ENCODE results near the gene ZP2. TPM values are rescaled to one million over a fixed set of nuclear protein-coding genes. Genes with fewer than 3 reads are reported as not detected.

ZP2 gene
- total RNA-seq, 4 donors from 2014 or later: not detected

DNA sequence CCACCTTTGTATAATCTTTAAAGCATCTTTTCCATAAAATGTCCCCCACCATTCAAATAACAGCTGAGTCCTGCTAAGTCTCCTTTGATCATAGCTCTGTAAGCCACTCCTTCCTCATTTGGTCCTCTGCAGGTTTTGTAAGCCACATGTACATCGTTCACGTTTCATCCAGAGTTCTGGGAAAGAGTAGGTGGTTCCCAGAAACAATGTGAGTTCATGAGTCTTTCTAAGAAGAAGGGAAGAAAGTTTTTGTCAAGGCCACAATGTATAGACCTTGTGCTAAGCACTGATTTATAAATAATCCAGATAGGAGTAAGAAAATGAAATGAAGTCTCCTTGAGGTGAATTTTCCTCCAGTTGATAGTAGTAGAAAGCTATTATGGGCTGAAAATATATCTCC lies 13.4 kb upstream of the ZP2 start:
- 57% methylated on average over 2 of the region's 2 CpGs; no CpG with 5 or more reads in 1 of the 2 donors for WGBS, 2 donors (ENCODE audit: low coverage in 1 of 2)
- Histone ChIP-seq H3K9me3 (no peaks in the 10 kb centered on the region), H3K27ac (no peak overlapping the region), H3K4me1 (no peaks in the 10 kb centered on the region), H3K36me3 (no peaks in the 10 kb centered on the region), H3K27me3 (peaks cover 19% of the 10 kb centered on the region), H3K4me3 (no peak overlapping the region)
- no peak for ATAC-seq
- no peak for TF ChIP-seq POLR2A (IDR thresholded peaks at IDR 0.05)
- TF ChIP-seq CTCF (IDR thresholded peaks at IDR 0.05): no peak
- no peak for TF ChIP-seq POLR2AphosphoS5 (IDR thresholded peaks at IDR 0.05)
- TF ChIP-seq EP300 (IDR thresholded peaks at IDR 0.05): no peak

DNA sequence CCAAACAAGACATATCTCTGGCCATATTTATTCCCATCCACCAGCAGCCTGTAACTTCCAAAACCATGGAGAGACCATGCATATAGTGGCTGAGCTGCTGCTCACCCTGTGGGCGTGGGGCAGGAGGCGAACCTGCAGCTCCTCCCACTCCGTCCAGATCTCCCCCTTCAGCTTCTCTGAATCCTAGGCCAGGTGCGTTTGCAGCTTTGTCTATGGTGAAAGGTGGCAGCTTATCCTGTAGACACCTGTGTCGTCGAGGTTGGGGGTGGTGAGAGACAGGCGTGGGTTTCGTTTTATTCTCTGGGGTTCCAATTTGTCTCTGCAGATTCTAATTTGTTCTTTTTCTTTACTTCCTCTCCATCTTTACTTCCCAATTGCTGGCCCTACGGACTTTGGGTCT lies 12.4 kb upstream of the ZP2 start:
- Histone ChIP-seq H3K9me3 (no peaks in the 10 kb centered on the region), H3K27ac (no peak overlapping the region), H3K4me1 (no peaks in the 10 kb centered on the region), H3K4me3 (no peak overlapping the region), H3K27me3 (peaks cover 26% of the 10 kb centered on the region), H3K36me3 (no peaks in the 10 kb centered on the region)
- ATAC-seq: no peak
- WGBS, 2 donors (ENCODE audit: low coverage in 1 of 2): 79 to 93% methylated on average over 2 to 5 of the region's 9 CpGs
- no peak for TF ChIP-seq EP300 (IDR thresholded peaks at IDR 0.05)
- no peak for TF ChIP-seq CTCF (IDR thresholded peaks at IDR 0.05)
- TF ChIP-seq POLR2AphosphoS5 (IDR thresholded peaks at IDR 0.05): no peak
- no peak for TF ChIP-seq POLR2A (IDR thresholded peaks at IDR 0.05)

- Histone ChIP-seq H3K4me3 (no peak overlapping the region), H3K36me3 (no peaks in the 10 kb centered on the region), H3K4me1 (no peaks in the 10 kb centered on the region), H3K9me3 (no peaks in the 10 kb centered on the region), H3K27me3 (peaks cover 35% of the 10 kb centered on the region), H3K27ac (no peak overlapping the region)
- TF ChIP-seq POLR2AphosphoS5 (IDR thresholded peaks at IDR 0.05): no peak
- TF ChIP-seq CTCF (IDR thresholded peaks at IDR 0.05): no peak
- TF ChIP-seq POLR2A (IDR thresholded peaks at IDR 0.05): no peak
- no peak for TF ChIP-seq EP300 (IDR thresholded peaks at IDR 0.05)
- ATAC-seq: no peak
- 71 to 80% methylated on average over 2 to 4 of the region's 4 CpGs for WGBS, 2 donors (ENCODE audit: low coverage in 1 of 2)
Observed at GRCh38 chr16:21222495-21223337, 11.3 kb upstream of the ZP2 start.

- TF ChIP-seq POLR2A (IDR thresholded peaks at IDR 0.05): no peak
- no peak for TF ChIP-seq CTCF (IDR thresholded peaks at IDR 0.05)
- no peak for TF ChIP-seq POLR2AphosphoS5 (IDR thresholded peaks at IDR 0.05)
- TF ChIP-seq EP300 (IDR thresholded peaks at IDR 0.05): no peak
- H3K4me1 ChIP-seq: no peaks in the 10 kb centered on the region
- no peak overlapping the region for H3K4me3 ChIP-seq
- peaks cover 51% of the 10 kb centered on the region for H3K27me3 ChIP-seq
- no peaks in the 10 kb centered on the region for H3K9me3 ChIP-seq
- H3K27ac ChIP-seq: no peak overlapping the region
- 80% methylated on average over 2 of the region's 2 CpGs; no CpG with 5 or more reads in 1 of the 2 donors for WGBS, 2 donors (ENCODE audit: low coverage in 1 of 2)
- H3K36me3 ChIP-seq: no peaks in the 10 kb centered on the region
- no peak for ATAC-seq
Observed at GRCh38 chr16:21219551-21219950, 8.2 kb upstream of the ZP2 start.

DNA sequence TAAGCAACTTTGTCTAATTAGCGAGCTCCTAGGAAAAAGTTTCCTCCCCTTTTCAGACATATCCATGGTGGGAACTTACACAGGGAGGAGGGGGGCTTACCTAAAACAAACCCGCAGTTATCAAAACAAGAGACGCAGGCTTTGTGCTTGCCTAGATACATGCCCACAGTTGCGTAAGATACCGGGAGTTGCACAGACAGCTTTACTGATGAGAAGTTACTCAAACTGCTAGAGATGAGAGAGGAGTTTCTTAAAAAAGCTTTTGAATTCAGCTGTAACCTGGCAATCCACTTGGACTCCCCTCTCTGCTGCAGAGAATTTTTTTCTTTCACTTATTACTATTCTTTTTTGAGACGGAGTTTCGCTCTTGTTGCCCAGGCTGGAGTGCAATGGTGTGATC lies 6.8 kb upstream of the ZP2 start:
- Histone ChIP-seq H3K36me3 (no peaks in the 10 kb centered on the region), H3K27ac (no peak overlapping the region), H3K4me3 (no peak overlapping the region), H3K9me3 (no peaks in the 10 kb centered on the region), H3K4me1 (no peaks in the 10 kb centered on the region), H3K27me3 (peaks cover 59% of the 10 kb centered on the region)
- WGBS, 2 donors (ENCODE audit: low coverage in 1 of 2): 59 to 76% methylated on average over 5 to 7 of the region's 7 CpGs
- TF ChIP-seq POLR2AphosphoS5 (IDR thresholded peaks at IDR 0.05) (no peak), CTCF (IDR thresholded peaks at IDR 0.05) (no peak), POLR2A (IDR thresholded peaks at IDR 0.05) (no peak), EP300 (IDR thresholded peaks at IDR 0.05) (no peak)
- no peak for ATAC-seq

Measured in gastroesophageal sphincter (tissue), 4 donors.